Prostate gland (tissue), 1 donor: ENCODE results near the gene ZNF135.

Experiments
- POLR2A ChIP-seq: fragments of 450-650 bp; IDR thresholded peaks from one replicate; pipeline ENCODE4 v1.6.1; 2016; ENCODE audit warnings: antibody characterized with exemption, mild to moderate bottlenecking
- POLR2AphosphoS5 ChIP-seq: sonication (generic); formaldehyde crosslinking; IDR thresholded peaks from one replicate; pipeline ENCODE4 v1.6.1; 2017; ENCODE audit warnings: antibody characterized with exemption

DNA sequence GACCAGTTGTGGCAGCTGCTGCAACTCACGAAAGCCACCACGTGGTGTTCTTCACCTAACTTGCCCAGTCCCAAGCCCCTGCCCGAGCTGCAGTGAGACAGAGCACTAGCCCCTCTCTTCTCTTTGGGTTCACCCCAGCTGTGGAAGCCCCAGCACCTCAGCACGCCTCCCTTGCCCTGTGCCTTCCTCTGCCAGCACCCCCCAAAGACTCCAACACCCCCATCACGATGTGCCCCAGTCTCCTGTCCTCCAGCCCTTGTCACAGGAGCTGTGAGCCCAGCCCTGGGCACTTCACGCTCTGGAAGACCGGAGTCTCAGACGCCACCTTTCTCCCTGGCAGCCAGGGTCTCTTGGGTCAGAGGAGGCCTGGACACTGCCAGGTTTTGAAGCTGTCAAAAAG, 2.2 kb upstream of the ZNF135 start:
- no peak for TF ChIP-seq POLR2AphosphoS5
- no peak for TF ChIP-seq POLR2A
